GM10266 (cell line): ENCODE measurements around the gene SERPINB2.

Experiments used
- DNase-seq: peaks from one replicate; pipeline ENCODE4 v3.0.0; 2012; ENCODE audit errors: extremely low spot score
- TF ChIP-seq, protein P1 (sequence below): IDR thresholded peaks from 2 replicates; pipeline ENCODE4 v1.5.1; 2012; ENCODE audit warnings: mild to moderate bottlenecking, low read depth; ENCODE audit not compliant: control insufficient read depth, insufficient read depth; ENCODE audit errors: missing control alignments

Gene SERPINB2, protein sequence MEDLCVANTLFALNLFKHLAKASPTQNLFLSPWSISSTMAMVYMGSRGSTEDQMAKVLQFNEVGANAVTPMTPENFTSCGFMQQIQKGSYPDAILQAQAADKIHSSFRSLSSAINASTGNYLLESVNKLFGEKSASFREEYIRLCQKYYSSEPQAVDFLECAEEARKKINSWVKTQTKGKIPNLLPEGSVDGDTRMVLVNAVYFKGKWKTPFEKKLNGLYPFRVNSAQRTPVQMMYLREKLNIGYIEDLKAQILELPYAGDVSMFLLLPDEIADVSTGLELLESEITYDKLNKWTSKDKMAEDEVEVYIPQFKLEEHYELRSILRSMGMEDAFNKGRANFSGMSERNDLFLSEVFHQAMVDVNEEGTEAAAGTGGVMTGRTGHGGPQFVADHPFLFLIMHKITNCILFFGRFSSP

DNA sequence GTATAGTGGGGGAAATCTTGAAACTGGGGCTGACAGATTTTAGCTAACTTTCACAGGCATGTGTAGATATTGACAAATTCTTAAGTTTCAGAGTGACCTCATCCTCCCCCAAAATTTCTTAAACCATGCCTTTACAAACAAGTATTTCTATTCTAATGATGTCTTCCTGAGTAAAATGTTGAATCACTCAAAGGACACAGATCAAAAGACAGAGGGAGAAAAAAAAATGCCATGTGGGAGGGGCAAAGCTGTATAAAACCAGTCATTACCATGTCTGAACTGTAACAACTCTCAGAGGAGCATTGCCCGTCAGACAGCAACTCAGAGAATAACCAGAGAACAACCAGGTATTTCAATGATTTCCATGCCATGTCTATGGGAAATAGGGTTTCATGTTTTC lies at the start of gene SERPINB2:
TSS of gene SERPINB2 (plus strand) at position 282 of the 400 bp plus-strand sequence. CDS start 3,740 bp downstream, outside the sequence.
- peak; percentile 28 for DNase-seq
- TF ChIP-seq, protein P1, sequence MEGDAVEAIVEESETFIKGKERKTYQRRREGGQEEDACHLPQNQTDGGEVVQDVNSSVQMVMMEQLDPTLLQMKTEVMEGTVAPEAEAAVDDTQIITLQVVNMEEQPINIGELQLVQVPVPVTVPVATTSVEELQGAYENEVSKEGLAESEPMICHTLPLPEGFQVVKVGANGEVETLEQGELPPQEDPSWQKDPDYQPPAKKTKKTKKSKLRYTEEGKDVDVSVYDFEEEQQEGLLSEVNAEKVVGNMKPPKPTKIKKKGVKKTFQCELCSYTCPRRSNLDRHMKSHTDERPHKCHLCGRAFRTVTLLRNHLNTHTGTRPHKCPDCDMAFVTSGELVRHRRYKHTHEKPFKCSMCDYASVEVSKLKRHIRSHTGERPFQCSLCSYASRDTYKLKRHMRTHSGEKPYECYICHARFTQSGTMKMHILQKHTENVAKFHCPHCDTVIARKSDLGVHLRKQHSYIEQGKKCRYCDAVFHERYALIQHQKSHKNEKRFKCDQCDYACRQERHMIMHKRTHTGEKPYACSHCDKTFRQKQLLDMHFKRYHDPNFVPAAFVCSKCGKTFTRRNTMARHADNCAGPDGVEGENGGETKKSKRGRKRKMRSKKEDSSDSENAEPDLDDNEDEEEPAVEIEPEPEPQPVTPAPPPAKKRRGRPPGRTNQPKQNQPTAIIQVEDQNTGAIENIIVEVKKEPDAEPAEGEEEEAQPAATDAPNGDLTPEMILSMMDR = no peak

DNA sequence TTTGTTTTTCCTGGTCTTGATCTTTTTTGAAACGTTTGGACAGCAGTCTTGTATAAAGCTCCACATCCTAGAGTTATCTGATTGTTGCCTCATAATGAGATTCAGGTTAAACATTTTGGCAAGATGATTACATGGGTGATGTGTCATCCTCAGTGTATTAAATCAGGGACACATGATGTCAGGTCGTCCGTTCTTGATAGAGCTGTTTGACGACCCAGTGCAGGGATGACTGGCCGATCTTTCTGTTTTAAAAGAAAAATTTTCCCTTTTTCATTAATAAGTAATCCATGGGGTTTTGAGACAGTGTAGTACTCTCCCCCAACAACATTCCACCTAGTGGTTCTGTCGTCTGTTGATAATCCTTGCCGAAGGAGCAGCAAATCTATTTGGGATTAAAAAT lies 44.5 kb upstream of the SERPINB2 start:
- TF ChIP-seq, protein P1 = no peak
- no peak for DNase-seq

DNA sequence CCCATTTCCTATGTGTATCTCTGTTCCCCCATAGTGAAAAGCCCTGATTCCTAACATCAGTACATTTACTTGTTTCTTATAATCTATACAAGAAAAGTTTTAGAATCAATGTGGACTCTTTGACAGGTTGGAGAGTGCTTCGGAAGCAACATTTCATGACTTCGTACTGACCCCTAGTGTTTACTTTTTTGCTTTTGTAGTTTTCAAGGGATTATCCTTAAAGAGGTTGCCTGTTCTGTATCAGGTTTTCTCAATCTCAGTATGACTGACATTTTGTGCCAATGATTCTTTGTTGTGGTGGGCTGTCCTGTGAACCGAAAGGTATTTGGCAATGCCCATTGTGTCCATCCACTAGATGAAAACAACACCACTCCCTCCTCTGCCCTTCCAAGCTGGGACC lies 43.3 kb upstream of the SERPINB2 start:
- DNase-seq = peak; percentile 14

DNA sequence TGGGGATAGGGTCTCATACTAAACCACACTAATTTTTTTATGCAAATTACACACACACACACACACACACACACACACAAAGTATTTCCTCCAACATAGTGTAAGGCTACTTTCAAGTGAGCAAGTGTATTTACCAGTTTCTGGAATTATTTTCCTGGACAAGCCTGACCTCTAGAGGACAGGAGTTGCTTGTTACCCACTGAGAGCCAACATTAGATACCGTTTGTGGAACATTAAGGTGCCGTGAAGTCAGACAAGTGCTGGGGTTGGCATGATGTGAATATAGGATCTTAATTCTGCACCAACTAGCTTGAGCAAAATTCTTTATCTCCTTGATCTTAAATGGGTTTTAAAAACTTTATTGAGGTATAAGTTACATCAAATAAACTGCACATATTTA lies 39.3 kb upstream of the SERPINB2 start:
- no peak for DNase-seq
- TF ChIP-seq, protein P1 = peak; percentile 58

More for the DNA sequence above, 43.3 kb upstream of the SERPINB2 start:
- TF ChIP-seq, protein P1 = peak; percentile 39

- TF ChIP-seq, protein P1 = peak; percentile 45
- no peak for DNase-seq
These were observed 37.5 kb upstream of the SERPINB2 start for GRCh38 chr18:63850020-63850419.

DNA sequence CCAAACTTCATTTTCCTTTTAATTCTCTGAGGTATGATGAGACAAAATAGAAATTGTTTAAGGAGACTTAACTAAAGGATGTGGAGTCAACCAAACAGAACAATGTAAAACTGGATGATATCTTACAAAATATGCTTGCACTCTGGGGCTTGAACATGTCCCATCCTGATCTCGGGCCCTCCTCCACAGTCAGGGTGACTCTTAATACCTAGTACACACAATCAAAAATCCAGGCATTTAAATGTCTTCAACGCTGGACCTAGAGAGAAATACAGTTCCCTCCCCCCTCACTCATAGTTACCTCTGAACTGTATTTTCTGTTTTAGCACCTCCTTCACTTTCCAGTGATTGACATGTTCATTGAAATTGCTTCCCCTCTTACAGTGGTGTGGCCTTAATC lies 36.9 kb upstream of the SERPINB2 start:
- TF ChIP-seq, protein P1 = no peak

DNA sequence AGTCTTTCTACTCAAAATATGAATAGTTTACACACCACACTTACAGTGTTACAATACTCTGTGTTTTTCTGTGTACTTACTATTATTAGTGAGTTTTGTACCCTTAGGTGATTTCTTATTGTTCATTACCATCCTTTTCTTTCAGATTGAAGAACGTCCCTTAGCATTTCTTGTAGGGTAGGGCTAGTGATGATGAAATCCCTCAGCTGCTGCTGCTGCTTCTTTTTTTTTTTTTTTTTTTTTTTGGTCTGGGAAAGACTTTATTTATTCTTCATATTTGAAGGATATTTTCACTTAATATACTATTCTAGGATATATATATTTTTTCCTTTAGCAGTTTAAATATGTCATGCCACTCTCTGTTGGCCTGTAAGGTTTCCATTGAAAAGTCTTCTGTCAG lies 29.0 kb upstream of the SERPINB2 start:
- no peak for DNase-seq
- TF ChIP-seq, protein P1 = no peak

More for the DNA sequence above, 36.9 kb upstream of the SERPINB2 start:
- no peak for DNase-seq
